HEK293 (cell line): ENCODE results near the gene PDSS2.
A peak's percentile ranks its signal among the peaks of the same experiment; 100 is the strongest.

Experiments used
- ATF2 ChIP-seq: fragments of 450-650 bp; formaldehyde crosslinking; IDR thresholded peaks from 2 replicates; pipeline ENCODE4 v1.5.1; 2016; ENCODE audit warnings: missing biosample characterization, missing genetic modification characterization, low read depth
- GLI2 ChIP-seq: fragments of 450-650 bp; formaldehyde crosslinking; IDR thresholded peaks from 2 replicates; pipeline ENCODE4; 2017; ENCODE audit warnings: missing biosample characterization, missing genetic modification characterization, low read depth, borderline replicate concordance
- HOXC10 ChIP-seq: sonication (generic); formaldehyde crosslinking; IDR thresholded peaks from 2 replicates; pipeline ENCODE4 v1.8.1; 2023; ENCODE audit warnings: mild to moderate bottlenecking, missing genetic modification reagents
- INSM2 ChIP-seq: fragments of 450-650 bp; formaldehyde crosslinking; IDR thresholded peaks from 2 replicates; pipeline ENCODE4 v1.5.1; 2016; ENCODE audit warnings: missing biosample characterization, missing genetic modification characterization
- KLF16 ChIP-seq: fragments of 450-650 bp; formaldehyde crosslinking; IDR thresholded peaks from 2 replicates; pipeline ENCODE4 v1.5.1; 2017; ENCODE audit warnings: missing biosample characterization, missing genetic modification characterization
- KLF8 ChIP-seq: fragments of 450-650 bp; formaldehyde crosslinking; IDR thresholded peaks from 2 replicates; pipeline ENCODE4 v1.5.1; 2016; ENCODE audit warnings: missing biosample characterization, missing genetic modification characterization
- KLF9 ChIP-seq: fragments of 450-650 bp; formaldehyde crosslinking; IDR thresholded peaks from 2 replicates; pipeline ENCODE4 v1.5.1; 2016; ENCODE audit warnings: missing biosample characterization, missing genetic modification characterization, low read depth
- MZF1 ChIP-seq: fragments of 450-650 bp; formaldehyde crosslinking; IDR thresholded peaks from 2 replicates; pipeline ENCODE4 v1.5.1; 2017; ENCODE audit warnings: missing biosample characterization, missing genetic modification characterization, borderline replicate concordance
- OVOL3 ChIP-seq: fragments of 450-650 bp; formaldehyde crosslinking; IDR thresholded peaks from 2 replicates; pipeline ENCODE4 v1.5.1; 2016; ENCODE audit warnings: missing biosample characterization, missing genetic modification characterization
- SCRT1 ChIP-seq: fragments of 450-650 bp; formaldehyde crosslinking; IDR thresholded peaks from 2 replicates; pipeline ENCODE4 v1.5.1; 2016; ENCODE audit warnings: missing biosample characterization, missing genetic modification characterization, borderline replicate concordance
- ZBTB11 ChIP-seq: fragments of 450-650 bp; formaldehyde crosslinking; conservative IDR thresholded peaks from 2 replicates; pipeline ENCODE4 v1.5.1; 2016; ENCODE audit warnings: low read depth, missing biosample characterization, missing genetic modification characterization
- ZBTB6 ChIP-seq: fragments of 450-650 bp; formaldehyde crosslinking; IDR thresholded peaks from 2 replicates; pipeline ENCODE4 v1.5.1; 2017; ENCODE audit warnings: missing biosample characterization, missing genetic modification characterization
- ZNF157 ChIP-seq: fragments of 450-650 bp; formaldehyde crosslinking; IDR thresholded peaks from 2 replicates; pipeline ENCODE4 v1.5.1; 2016; ENCODE audit warnings: missing biosample characterization, missing genetic modification characterization
- ZNF221 ChIP-seq: fragments of 450-650 bp; formaldehyde crosslinking; IDR thresholded peaks from 2 replicates; pipeline ENCODE4 v1.5.1; 2017; ENCODE audit warnings: missing biosample characterization, missing genetic modification characterization, borderline replicate concordance
- ZNF24 ChIP-seq: fragments of 450-650 bp; formaldehyde crosslinking; IDR thresholded peaks from 2 replicates; pipeline ENCODE4 v1.5.1; 2016; ENCODE audit warnings: missing biosample characterization, missing genetic modification characterization
- ZNF280C ChIP-seq: fragments of 450-650 bp; formaldehyde crosslinking; IDR thresholded peaks from 2 replicates; pipeline ENCODE4 v1.5.1; 2016; ENCODE audit warnings: missing biosample characterization, missing genetic modification characterization
- ZNF324 ChIP-seq: fragments of 450-650 bp; formaldehyde crosslinking; IDR thresholded peaks from 2 replicates; pipeline ENCODE4 v1.5.1; 2016; ENCODE audit warnings: missing biosample characterization, missing genetic modification characterization
- ZNF423 ChIP-seq: fragments of 450-650 bp; formaldehyde crosslinking; IDR thresholded peaks from 2 replicates; pipeline ENCODE4 v1.5.1; 2016; ENCODE audit warnings: missing biosample characterization, missing genetic modification characterization
- ZNF426 ChIP-seq: fragments of 450-650 bp; formaldehyde crosslinking; IDR thresholded peaks from 2 replicates; pipeline ENCODE4 v1.5.1; 2017; ENCODE audit warnings: missing biosample characterization, missing genetic modification characterization, mild to moderate bottlenecking, inconsistent platforms, moderate library complexity
- ZNF473 ChIP-seq: fragments of 450-650 bp; formaldehyde crosslinking; IDR thresholded peaks from 2 replicates; pipeline ENCODE4 v1.5.1; 2017; ENCODE audit warnings: missing biosample characterization, missing genetic modification characterization
- ZNF501 ChIP-seq: fragments of 450-650 bp; formaldehyde crosslinking; IDR thresholded peaks from 2 replicates; pipeline ENCODE4 v1.5.1; 2016; ENCODE audit warnings: missing biosample characterization, missing genetic modification characterization
- ZNF548 ChIP-seq: fragments of 450-650 bp; formaldehyde crosslinking; IDR thresholded peaks from 2 replicates; pipeline ENCODE4 v1.5.1; 2016; ENCODE audit warnings: missing biosample characterization, missing genetic modification characterization
- ZNF561 ChIP-seq: fragments of 450-650 bp; IDR thresholded peaks from 2 replicates; pipeline ENCODE4 v1.5.1; 2018; ENCODE audit warnings: missing biosample characterization, missing genetic modification characterization, borderline replicate concordance
- ZNF571 ChIP-seq: fragments of 450-650 bp; formaldehyde crosslinking; IDR thresholded peaks from 2 replicates; pipeline ENCODE4 v1.5.0; 2017; ENCODE audit warnings: missing biosample characterization, missing genetic modification characterization
- ZNF585B ChIP-seq: fragments of 450-650 bp; formaldehyde crosslinking; IDR thresholded peaks from 2 replicates; pipeline ENCODE4 v1.5.1; 2016; ENCODE audit warnings: missing biosample characterization, missing genetic modification characterization
- ZNF621 ChIP-seq: fragments of 450-650 bp; formaldehyde crosslinking; IDR thresholded peaks from 2 replicates; pipeline ENCODE4 v1.5.1; 2017; ENCODE audit warnings: missing biosample characterization, missing genetic modification characterization
- ZNF777 ChIP-seq: fragments of 450-650 bp; formaldehyde crosslinking; IDR thresholded peaks from 2 replicates; pipeline ENCODE4 v1.5.1; 2017; ENCODE audit warnings: missing biosample characterization, missing genetic modification characterization, borderline replicate concordance
- ZSCAN30 ChIP-seq: fragments of 450-650 bp; IDR thresholded peaks from 2 replicates; pipeline ENCODE4 v1.5.1; 2018; ENCODE audit warnings: missing biosample characterization, mild to moderate bottlenecking, missing genetic modification characterization, moderate library complexity
- ZXDB ChIP-seq: fragments of 450-650 bp; formaldehyde crosslinking; IDR thresholded peaks from 2 replicates; pipeline ENCODE4 v1.5.1; 2016; ENCODE audit warnings: missing biosample characterization, missing genetic modification characterization

Gene PDSS2

GRCh38 chr6:107459283-107460082 is at the start of gene PDSS2 (continued):
- TF ChIP-seq ZNF426 (tag by site-specific recombination) (no peak), ZNF221 (tag by site-specific recombination) (0 out of 2 replicates have a peak, but pooled peaks have one; percentile 72), ZNF561 (peak; percentile 48; the same call in 1 of the 2 replicates), INSM2 (tag by site-specific recombination) (no peak), KLF9 (peak; percentile 71; the same call in 1 of the 2 replicates), KLF8 (tag by site-specific recombination) (peak; percentile 86), ZNF585B (tag by site-specific recombination) (no peak), ZNF548 (tag by site-specific recombination) (no peak), HOXC10 (CRISPR knock-in tag) (no peak), ZNF777 (tag by site-specific recombination) (no peak; the same call in 1 of the 2 replicates), ZNF324 (peak; percentile 28; the same call in 1 of the 2 replicates), ZNF571 (tag by site-specific recombination) (no peak), ZNF621 (tag by site-specific recombination) (no peak), ZXDB (tag by site-specific recombination) (peak; percentile 83), ZNF280C (no peak), ZNF24 (tag by site-specific recombination) (peak; percentile 70; the same call in 1 of the 2 replicates), SCRT1 (tag by site-specific recombination) (no peak), MZF1 (tag by site-specific recombination) (peak; percentile 65; the same call in 1 of the 2 replicates), ZBTB6 (no peak), ZNF157 (tag by site-specific recombination) (no peak), OVOL3 (tag by site-specific recombination) (no peak), GLI2 (tag by site-specific recombination) (no peak), ZBTB11 (tag by site-specific recombination) (peak; percentile 60), ZSCAN30 (tag by site-specific recombination) (peak; percentile 88), ATF2 (tag by site-specific recombination) (no peak), ZNF473 (tag by site-specific recombination) (no peak), ZNF501 (tag by site-specific recombination) (peak; percentile 97; the same call in 1 of the 2 replicates), ZNF423 (tag by site-specific recombination) (no peak), KLF16 (peak; percentile 65)
